ENCODE measurements around the gene FEZF2.

FEZF2 gene

DNA sequence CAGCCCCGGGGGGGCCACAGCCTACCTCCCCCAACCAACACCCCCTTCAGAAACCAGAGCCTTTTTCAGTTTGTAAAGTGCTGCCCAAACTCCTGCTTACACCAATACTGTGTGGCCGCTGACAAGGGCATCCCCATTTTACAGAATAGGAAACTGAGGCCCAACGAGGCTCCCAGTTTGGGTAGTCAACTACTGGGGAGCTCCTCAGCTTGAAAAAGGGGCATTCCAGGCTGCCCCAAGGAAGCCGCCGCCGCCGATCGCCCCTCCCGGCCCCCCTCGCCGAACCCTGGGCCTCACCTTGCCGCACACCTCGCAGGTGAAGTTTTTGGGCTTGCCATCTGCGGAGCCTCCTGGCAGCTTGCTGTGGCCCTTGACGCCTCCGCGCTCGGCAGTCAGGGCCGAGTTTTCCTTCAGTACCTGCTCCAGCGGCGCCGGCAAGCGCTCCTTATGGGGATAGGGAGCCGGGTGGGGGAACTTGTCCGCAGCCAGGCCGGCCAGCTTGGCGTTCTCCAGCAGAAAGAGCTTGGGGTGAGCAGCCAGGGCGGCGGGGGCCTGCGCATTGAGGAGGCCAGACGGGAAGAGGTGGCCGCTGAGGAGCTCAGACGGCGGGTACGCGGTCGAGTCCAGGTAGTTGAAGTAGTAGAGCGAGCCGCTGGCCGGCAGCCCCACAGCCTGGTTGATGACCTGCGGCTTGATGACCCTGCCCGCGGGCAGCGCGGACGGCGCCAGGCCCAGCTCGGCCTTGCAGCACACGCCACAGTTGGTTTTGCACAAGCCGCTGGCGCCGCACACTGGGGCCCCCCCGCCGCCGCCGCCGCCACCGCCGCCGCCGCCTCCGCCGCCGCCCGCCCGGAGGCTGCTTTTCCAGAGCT lies 1.4 kb downstream of the FEZF2 start:
- DNase-seq = no peak

DNA sequence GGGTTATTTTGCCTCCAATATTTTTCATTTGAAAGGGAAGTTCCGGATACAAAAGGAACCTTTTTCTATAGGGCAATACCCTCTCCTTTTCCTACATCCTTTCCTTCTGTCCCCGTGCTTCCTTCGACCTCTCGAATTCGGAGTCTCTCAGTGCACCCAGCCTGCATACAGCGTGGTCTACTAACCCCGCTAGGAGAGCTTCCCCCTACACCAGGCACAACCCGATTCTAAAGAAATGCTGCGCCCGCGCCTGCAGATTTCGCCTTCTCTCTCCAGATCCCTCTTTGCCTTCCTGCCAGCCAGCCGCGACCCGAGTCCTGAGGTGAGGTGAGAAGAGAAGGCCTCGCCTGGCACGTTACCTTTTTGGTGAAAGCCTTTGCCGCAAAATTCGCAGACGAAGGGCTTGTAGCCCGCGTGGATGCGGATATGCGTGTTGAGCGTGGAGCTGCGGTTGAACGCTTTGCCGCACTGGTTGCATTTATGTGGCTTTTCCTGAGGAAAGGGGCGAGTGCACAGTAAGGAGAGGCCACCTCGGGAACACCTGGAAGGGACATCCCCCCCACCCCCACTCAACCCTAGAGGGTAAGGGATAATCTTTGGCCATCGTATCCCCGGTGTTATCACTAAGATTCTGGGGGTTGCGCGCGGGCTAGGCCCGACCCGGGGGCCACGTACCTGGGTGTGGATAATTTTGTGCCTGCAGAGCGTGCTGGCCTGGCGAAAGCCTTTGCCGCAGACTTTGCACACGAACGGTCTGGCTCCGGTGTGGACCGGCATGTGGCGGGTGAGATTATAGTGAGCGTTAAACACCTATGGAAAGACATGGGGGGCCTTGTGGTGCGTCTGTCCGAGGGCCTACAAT lies 2.3 kb downstream of the FEZF2 start:
- DNase-seq = no peak

DNA sequence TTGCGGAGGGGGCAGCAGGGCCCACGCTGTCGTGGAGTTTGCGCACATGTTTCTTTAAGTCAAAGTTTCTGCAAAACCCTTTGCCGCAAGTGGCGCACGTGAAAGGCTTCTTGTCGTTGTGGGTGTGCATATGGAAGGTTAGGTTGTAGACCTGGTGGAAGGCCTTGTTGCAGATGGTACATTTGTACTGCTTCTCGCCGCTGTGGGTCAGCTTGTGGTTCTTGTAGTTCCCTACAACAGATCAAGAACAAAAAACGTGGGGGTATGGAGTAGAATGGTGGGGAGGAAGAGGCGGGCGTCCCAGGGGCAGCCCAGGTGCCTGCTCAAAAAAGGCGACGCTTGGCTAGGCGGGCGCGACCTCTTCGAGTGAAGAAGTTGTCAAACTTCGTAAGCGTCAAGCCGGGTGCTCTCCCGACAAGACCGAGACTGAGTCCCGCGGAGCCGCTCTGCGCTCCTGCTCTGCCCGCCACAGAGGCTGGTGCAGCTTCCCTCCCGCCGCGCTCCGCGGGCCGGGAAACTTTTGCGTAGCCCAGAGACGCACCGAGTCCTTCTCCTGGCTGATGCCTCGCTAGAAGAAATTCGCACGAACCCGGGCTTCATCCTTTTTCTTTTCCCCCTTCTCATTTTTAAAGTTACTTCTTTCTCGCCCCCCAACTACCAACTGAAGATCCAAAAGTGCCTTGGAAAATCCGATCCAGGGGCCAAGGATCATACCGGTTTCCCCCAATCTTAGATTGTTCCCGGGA lies 3.1 kb downstream of the FEZF2 start:
- no peak for DNase-seq

DNA sequence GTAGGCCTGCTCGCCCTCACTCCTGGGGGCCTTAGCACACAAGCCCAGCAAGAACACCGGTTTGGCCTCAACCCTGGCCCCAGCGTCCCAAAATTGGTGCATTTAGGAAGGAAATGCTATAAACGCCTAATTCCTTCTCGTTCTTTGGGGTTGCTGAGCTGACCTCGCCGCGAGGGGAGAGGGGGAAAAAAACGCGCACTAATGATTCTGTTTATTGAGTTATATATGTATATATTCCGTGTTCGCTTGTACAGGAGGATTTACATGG lies 3.9 kb downstream of the FEZF2 start:
- DNase-seq = no peak

DNA sequence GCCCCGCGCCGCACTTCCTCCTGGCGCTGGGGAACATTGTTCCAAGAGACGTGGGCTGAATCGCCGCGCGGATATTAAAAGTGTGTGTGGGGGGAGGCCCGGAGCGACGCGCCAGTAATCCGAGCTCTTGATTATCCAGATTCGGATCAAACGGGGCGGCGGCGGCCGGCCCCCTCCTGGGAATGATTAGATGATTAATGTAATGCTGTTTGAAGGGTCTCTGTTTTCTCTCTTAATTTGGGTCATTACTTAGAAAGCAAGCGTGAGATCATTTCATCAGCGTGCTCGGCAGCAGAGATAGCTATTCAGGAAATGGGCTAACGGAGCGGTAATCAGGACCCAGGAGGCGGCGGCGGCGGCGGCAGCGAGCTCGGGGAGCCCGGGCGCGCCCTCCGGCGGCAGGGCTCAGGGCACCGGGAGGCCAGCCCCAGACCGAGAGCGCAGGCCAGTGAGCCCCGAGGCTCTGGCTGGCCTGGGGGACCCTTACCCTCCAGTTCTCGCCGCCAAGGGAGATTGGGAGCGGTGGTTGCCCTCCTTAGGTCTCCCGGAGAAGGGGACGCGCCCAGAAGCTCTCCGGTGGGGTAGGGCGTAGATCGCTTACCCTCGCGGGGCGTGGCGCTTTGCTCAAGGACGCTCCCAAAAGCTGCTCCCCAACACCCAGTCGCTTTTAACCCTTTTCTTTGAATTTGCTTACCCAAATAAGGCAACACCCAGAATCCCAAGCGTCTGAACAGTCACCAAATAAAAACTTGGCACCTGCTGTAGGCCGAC lies 4.5 kb downstream of the FEZF2 start:
- no peak for DNase-seq

DNA sequence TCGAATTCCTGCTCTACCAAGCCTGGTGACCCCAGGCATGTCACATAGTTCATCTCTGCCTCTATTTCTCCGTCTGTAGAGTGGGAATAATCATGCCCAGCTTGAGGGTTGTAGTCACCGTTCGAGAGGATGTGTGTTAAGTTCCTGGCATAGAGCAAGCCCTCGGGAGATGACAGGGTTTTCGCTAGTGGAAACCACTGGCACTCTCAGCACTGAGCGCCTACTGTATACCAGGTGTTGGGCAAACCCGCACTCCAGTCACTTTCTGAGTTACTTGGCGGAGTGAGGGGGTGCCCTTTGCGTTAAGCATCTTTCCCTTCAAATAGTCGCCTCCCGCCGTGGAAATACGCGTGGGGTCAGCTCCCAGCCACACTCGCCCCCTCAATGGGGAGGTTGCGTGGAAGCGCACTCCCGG lies 5.1 kb downstream of the FEZF2 start:
- DNase-seq = no peak

DNA sequence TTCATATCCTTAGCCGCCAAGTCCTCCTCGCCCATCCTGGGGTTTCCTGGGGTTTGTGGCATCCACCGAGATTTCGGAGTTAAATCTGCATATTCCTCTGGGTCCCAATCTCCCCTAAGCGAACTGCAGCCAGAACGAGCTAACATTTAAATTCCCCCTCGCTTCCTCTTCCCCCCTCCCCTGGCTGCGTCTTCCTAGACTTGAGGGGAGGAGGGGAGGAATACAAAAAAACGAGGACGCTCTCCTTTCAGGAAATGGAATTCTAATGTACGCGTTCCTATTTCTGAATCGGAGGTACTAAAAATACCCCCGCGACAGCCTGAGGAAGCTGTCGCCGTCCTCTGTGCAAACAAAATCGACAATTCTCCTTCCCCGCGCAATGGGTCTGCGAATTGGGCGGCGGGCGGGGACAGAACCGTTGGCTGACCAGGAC lies 5.6 kb downstream of the FEZF2 start:
- DNase-seq = no peak

DNA sequence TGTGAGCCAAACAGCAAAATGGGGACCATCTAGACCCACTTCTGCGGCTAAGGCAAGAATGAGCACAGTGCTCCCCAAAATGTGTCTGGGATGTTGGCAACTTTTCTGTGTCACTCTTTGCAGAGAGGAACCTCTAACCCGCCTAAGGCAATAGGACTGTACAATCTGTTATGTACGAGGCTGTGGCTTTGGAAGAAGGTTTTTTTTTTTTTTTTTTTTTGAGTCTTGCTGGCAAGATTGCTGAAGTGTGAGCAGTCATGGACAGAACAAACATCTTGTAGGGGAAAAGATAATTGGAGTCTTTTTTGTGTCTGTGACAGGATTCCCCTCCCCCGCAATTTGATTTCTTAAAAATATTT lies 7.2 kb downstream of the FEZF2 start:
- no peak for DNase-seq

DNA sequence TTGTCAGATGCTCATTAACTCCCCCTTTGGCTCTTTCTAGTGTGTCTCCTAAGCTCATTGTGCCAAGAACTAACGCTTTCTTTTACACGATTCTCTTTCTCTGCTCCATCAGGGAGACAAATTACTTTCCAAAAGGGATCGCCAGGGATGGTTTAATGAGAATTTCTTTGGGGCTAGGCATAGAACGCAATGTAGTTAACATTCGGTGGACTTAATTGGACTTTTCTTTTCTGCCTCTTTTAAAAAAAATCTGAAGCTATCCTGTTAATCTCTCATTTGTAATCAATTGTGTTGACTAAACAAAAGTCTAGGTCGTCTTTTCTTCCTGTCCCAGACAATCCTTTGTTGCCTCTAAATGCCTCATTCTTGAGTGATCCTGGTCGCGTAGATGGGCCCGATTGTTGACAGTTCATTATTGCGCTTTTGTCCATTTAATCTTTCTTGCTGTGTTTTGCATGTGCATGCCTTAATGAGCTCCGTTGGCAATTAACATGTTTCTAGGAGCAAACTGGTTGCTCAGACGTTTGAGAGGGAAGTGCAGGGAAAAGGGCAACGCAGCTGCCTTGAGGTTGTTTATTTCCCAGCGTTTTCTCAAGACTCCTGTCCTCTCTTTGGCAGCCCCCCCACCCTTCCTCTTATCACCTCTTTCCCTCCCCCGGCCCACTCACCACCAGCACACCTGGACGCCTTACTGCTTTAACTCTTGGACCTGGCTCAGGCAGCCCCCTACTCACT lies 7.8 kb downstream of the FEZF2 start:
- DNase-seq = no peak

DNA sequence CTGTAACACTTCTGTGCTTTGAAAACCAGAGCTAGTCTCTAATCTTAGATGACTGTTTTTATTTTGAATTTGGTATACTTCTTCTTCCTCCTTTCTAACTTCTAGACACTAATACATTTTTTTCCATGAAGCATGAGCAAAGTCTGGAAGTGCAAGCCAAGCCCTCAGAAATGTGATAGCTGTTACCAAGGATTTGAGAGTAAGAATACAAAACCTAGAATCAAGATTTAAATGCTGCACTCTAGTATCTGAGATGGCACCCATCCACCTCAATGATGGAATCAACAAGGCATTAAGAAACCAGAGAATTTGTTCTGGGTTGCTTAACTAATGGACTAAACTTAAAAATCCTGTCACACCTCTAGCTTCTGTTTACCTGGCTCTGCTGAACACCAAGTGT lies 9.2 kb downstream of the FEZF2 start:
- no peak for DNase-seq

DNA sequence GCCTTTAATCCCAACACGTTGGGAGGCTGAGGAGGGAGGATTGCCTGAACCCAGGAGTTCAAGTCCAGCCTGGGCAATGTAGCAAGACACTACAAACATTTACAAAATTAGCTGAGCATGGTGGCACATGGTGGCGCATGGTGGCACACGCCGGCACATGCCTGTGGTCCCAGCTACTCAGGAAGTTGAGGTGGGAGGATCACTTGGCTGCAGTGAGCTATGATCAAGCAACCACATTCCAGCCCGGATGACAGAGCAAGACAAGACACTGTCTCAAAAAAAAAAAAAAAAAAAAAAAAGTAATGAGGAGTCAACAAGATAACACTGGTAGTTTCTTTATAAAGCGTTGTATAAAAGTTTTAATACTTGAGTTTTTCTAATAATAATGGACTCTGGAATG lies 10.1 kb downstream of the FEZF2 start:
- DNase-seq = no peak

DNA sequence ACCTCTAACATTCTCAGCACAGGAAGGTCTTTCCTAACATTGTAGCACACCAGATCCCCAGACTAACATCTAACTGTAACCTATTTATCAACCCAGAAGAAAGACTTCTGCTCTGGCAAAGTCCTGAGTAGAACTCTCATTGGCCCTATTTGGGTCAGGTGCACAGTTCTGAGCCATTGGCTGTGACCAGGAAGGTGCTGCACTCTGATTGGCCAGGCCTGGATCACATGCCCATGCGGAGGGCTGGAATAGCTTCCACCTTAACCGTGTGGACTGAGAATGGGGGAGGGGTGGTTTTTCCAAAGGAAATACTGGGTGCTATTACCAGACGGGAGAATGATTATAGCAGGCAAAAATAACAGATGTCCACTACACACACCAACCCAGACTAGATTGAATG lies 11.5 kb downstream of the FEZF2 start:
- DNase-seq = no peak

DNA sequence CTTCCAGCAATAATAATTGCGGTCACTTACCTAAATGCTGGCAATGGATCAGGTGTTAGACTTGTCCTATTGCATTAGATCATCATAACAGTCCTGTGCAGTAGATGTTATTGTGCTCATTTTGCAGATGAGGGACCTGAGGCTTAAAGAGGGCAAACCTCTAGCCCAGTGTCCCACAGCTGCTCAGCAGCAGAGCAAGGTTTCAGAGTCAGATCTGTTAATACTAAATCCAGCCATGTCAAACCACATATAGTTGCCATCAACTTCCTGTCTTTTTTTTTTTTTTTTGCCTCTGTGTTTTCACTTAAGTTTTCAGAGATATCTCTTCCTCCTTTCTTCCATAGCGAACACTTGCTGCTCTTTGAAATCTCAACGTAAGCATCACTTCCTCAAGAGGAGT lies 12.1 kb downstream of the FEZF2 start:
- no peak for DNase-seq

DNA sequence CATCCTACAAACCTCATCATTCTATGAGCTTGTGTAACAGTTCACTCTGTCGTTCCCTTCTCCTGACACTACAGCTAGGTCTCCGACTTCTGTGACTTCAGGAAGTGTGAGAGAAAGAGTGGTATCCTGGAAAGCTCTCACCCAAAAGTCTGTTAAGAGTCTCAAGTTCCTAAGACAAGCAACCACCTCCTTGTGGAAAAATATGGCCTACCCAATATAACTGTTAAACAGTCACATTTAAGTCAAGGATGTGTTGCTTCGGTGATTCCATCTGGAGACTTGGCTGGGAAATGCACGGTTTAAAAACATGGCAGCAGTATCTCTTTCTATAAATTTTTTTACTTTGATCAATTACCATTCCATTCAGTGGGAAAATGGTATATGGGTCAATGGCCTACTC lies 13.8 kb downstream of the FEZF2 start:
- DNase-seq = no peak

DNA sequence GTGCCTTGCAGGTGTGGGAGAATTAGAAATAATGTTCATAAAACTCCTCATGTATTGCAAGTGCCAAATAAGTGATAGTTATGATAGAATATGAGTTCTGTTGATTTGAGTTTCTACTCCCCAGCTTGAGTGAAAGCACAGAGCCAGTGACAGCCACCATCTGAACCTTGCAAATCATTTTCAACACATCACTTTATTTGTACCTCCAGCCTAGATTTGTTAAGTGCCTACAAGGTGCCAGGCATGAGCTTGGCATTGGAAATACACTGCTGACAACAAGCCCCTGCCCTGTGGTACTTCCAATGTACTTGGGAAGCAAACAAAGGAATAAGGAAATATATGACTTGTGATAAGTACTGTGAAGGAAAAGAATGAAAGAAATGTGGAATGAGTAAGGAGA lies 17.0 kb downstream of the FEZF2 start:
- DNase-seq = no peak

DNA sequence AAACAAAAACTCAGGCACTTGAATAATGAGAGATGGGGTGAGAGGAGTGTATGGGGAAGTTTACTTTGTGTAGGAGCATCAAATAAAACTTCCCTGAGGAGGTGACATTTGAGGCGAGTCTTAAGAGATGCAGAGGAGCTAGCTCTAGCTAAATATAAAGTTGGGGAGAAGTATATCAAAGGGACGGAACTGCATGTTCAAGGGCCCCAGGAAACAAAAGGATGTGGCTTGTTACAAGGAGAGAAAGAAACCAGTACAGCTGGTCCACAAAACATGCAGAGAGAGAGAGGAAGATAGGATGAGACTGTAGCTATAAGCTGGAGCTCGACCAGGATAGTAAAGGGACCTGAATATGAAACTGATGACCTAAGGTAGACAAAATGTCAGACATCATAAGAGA lies 17.6 kb downstream of the FEZF2 start:
- no peak for DNase-seq

DNA sequence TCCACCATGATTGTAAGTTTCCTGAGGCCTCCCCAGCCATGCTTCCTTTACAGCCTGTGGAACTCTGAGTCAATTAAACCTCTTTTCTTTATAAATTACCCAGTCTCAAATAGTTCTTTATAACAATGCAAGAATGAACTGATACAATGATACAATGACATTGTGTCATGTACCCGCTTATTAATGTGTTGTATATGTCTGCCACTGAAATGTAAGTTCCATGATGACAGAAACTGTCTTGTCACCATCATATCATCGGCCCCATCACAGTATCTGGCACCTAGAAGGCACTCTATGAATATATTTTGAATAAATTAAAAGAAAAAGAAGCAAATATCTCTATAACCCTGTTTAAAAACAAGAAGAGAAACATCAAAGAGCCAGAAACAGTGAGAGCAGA lies 29.6 kb downstream of the FEZF2 start:
- no peak for DNase-seq

DNA sequence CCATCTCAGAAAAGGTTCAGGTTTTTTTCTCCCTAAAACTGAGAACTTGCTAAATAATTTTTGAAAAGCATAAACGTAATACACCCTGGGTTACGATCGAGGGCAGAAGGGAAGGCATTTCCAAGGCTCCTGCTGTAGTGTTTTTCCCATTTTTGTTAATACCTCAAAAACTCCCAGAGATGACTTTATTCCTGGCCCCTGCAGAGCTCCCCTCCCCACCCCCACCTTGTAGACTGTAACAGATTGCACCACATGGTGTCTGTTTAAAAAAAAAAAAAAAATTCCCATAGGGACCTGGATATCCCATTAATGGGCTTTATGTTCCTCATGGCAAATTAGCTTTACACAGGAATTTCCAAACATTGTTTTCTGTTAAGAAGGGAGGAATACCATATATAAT lies 38.2 kb downstream of the FEZF2 start:
- DNase-seq = peak; percentile 56

DNA sequence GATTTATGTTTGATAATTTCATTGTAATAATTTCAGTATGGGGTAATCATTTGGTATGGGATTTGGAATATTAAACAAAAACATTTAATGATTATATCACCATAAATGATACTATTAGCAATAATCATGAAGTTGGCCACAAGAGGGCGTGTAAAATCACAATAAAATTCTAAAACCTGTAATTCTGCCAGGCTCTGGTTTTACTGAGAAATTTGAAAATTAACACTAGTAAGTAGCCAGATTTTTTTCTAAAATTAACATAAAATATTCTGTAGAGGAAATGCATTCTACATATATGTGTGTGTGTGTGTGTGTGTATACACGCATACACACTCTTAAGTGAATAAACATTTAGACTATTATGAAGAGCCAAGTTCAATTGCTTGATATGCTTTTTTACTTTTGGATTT lies 40.5 kb downstream of the FEZF2 start:
- DNase-seq = no peak

DNA sequence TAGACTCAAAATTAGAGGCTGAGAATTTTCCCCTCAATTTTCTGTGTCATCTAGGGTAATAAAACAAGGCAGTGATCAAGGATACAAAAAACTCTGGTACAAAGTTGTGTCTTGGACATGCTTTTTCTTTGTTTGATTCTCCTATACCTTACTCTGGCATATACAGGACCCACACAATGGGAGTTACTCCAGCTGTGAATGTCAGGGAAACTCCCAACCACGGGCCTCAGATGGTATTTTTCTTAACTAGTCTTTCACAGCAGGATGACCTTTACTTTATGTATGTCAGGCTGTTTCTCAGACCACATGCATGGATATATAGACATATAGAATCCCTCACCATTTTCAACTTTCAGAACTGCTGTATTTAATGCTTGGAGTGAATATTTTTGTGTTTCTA lies 41.3 kb downstream of the FEZF2 start:
- no peak for DNase-seq

DNA sequence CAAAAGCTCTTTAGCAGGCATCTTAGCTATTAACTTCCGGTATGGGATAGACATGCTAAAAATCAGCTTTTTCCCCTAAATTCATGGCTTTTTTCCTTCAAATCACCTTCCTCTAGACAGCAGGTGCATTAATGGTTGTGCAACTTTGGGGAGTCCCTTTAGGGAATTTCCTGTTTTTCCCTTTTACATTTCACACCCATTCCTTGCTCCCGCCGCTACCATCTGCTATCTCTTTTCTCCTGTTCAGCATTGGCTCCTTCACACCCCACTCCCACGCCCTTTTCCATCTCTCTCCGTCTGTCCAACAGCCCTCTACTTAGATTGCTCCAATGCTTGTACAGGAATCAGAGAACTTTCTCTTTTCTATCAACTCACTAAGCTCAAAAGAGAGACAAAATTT lies 43.4 kb downstream of the FEZF2 start:
- DNase-seq = peak; percentile 29

DNA sequence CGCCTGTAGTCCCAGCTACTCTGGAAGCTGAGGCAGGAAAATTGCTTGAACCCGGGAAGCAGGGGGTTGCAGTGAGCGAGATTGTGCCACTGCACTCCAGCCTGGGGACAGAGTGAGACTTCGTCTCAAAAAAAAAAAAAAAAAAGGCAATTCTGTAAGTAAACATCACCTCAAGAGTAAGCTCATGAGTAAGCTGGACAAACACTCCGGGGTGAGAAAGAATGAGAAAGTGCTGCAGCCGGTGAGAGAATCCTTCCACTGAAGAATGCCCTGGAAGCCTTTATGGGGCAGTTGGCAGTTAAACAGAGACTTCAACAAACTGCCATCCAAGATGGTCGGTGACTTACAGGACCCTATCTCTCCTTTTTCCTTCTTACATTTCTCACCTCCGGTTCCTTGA lies 47.5 kb downstream of the FEZF2 start:
- no peak for DNase-seq
